Lower leg skin (tissue), 3 donors: ENCODE measurements around the gene MYO1H.

Source experiments
- CTCF ChIP-seq, 3 donors: fragments of 450-650 bp; IDR thresholded peaks; one replicate each; pipeline ENCODE4 v1.5.1; 2016; ENCODE audit warnings: antibody characterized with exemption in 3 of 3, mild to moderate bottlenecking in 3 of 3, moderate library complexity in 2 of 3
- POLR2A ChIP-seq, 2 donors: fragments of 450-650 bp; IDR thresholded peaks; one replicate each; pipeline ENCODE4 v1.6.1; 2016 to 2017; ENCODE audit warnings: antibody characterized with exemption in 2 of 2, mild to moderate bottlenecking in 1 of 2, moderate library complexity in 1 of 2

GRCh38 chr12:109352184-109352583 is 4.5 kb downstream of the MYO1H start:
- TF ChIP-seq CTCF (IDR thresholded peaks at IDR 0.05): no peak
- TF ChIP-seq POLR2A (IDR thresholded peaks at IDR 0.05): no peak
